H9 (cell line): ENCODE data around the gene IL1RAPL1. TPM values are rescaled to one million over a fixed set of nuclear protein-coding genes. Genes with fewer than 3 reads are reported as not detected.

Experiments used
- DNase-seq: peaks from one replicate; pipeline ENCODE4 v3.0.0-alpha.2; 2017
- H2AFZ ChIP-seq: one replicate; pipeline ENCODE4 v1.6.1; 2013; ENCODE audit warnings: mild to moderate bottlenecking, low read length, control low read depth, moderate library complexity
- H2AK5ac ChIP-seq: 2 replicates; pipeline ENCODE4 v1.6.1; 2013; ENCODE audit warnings: low read length, control low read depth, mixed read lengths; ENCODE audit not compliant: insufficient read length
- H2BK120ac ChIP-seq: one replicate; pipeline ENCODE4 v1.6.1; 2013; ENCODE audit warnings: low read depth, mild to moderate bottlenecking, low read length, control low read depth, inconsistent platforms; ENCODE audit not compliant: poor library complexity, severe bottlenecking
- H2BK12ac ChIP-seq: 2 replicates; pipeline ENCODE4 v1.6.1; 2013; ENCODE audit warnings: low read length, control low read depth, mixed read lengths, low read depth; ENCODE audit not compliant: insufficient read length
- H2BK15ac ChIP-seq: 2 replicates; pipeline ENCODE4 v1.6.1; 2013; ENCODE audit warnings: low read depth, low read length, control low read depth
- H2BK20ac ChIP-seq: one replicate; pipeline ENCODE4 v1.6.1; 2013; ENCODE audit warnings: low read depth, mild to moderate bottlenecking, low read length, control low read depth, inconsistent platforms; ENCODE audit not compliant: poor library complexity, severe bottlenecking
- H2BK5ac ChIP-seq: 2 replicates; pipeline ENCODE4 v1.6.1; 2013; ENCODE audit warnings: low read length, control low read depth, mixed read lengths; ENCODE audit not compliant: insufficient read length
- H3K14ac ChIP-seq: 2 replicates; pipeline ENCODE4 v1.6.1; 2013; ENCODE audit warnings: low read length, control low read depth; ENCODE audit not compliant: insufficient read depth
- H3K18ac ChIP-seq: 2 replicates; pipeline ENCODE4 v1.6.1; 2013; ENCODE audit warnings: low read depth, mild to moderate bottlenecking, mixed read lengths, low read length, control low read depth; ENCODE audit not compliant: insufficient read length
- H3K23ac ChIP-seq: 2 replicates; pipeline ENCODE4 v1.6.1; 2013; ENCODE audit warnings: low read length, control low read depth, mixed read lengths, low read depth; ENCODE audit not compliant: insufficient read length
- H3K23me2 ChIP-seq: 2 replicates; pipeline ENCODE4 v1.6.1; 2013; ENCODE audit warnings: low read depth, mild to moderate bottlenecking, mixed read lengths, low read length, control low read depth; ENCODE audit not compliant: insufficient read length, poor library complexity, severe bottlenecking
- H3K27ac ChIP-seq: 2 replicates; pipeline ENCODE4 v1.5.1; 2013; ENCODE audit warnings: low read length, control low read depth, mixed read lengths, low read depth; ENCODE audit not compliant: insufficient read length
- H3K27me3 ChIP-seq: 2 replicates; pipeline ENCODE4 v1.6.1; 2013; ENCODE audit warnings: low read length, control low read depth, inconsistent platforms; ENCODE audit not compliant: insufficient read depth
- H3K4ac ChIP-seq: 2 replicates; pipeline ENCODE4 v1.6.1; 2013; ENCODE audit warnings: low read depth, mild to moderate bottlenecking, control low read depth, inconsistent platforms, low read length, moderate library complexity
- H3K4me1 ChIP-seq: 2 replicates; pipeline ENCODE4 v1.6.1; 2013; ENCODE audit warnings: low read length, control low read depth, inconsistent platforms; ENCODE audit not compliant: insufficient read depth
- H3K4me2 ChIP-seq: 2 replicates; pipeline ENCODE4 v1.6.1; 2013; ENCODE audit warnings: low read length, control low read depth, mixed read lengths; ENCODE audit not compliant: insufficient read length, insufficient read depth
- H3K56ac ChIP-seq: 2 replicates; pipeline ENCODE4 v1.6.1; 2013; ENCODE audit warnings: low read depth, mild to moderate bottlenecking, mixed read lengths, low read length, control low read depth; ENCODE audit not compliant: insufficient read length
- H3K79me1 ChIP-seq: 2 replicates; pipeline ENCODE4 v1.6.1; 2013; ENCODE audit warnings: low read depth, mild to moderate bottlenecking, moderate library complexity, low read length, control low read depth, inconsistent platforms; ENCODE audit not compliant: insufficient read depth, poor library complexity, severe bottlenecking
- H3K79me2 ChIP-seq: 2 replicates; pipeline ENCODE4 v1.6.1; 2013; ENCODE audit warnings: low read length, control low read depth, inconsistent platforms; ENCODE audit not compliant: insufficient read depth
- H3K9ac ChIP-seq: 2 replicates; pipeline ENCODE4 v1.6.1; 2013; ENCODE audit warnings: low read length, control low read depth, mixed read lengths; ENCODE audit not compliant: insufficient read length; ENCODE audit errors: extremely low read depth
- H3K9me3 ChIP-seq: one replicate; pipeline ENCODE4 v1.6.1; 2013; ENCODE audit warnings: low read depth, low read length, inconsistent platforms; ENCODE audit not compliant: control insufficient read depth
- H3T11ph ChIP-seq: one replicate; pipeline ENCODE4 v1.6.1; 2013; ENCODE audit warnings: mild to moderate bottlenecking, low read length, control low read depth, inconsistent platforms
- H4K20me1 ChIP-seq: one replicate; pipeline ENCODE4 v1.6.1; 2013; ENCODE audit not compliant: control insufficient read depth, insufficient read length, insufficient read depth
- H4K5ac ChIP-seq: 2 replicates; pipeline ENCODE4 v1.6.1; 2013; ENCODE audit warnings: low read depth, mild to moderate bottlenecking, mixed read lengths, low read length, control low read depth; ENCODE audit not compliant: insufficient read length
- H4K8ac ChIP-seq: replicated peaks from 2 replicates; pipeline ENCODE4 v1.6.1; 2013; ENCODE audit warnings: low read length, control low read depth, mixed read lengths, low read depth; ENCODE audit not compliant: insufficient read length
- H4K91ac ChIP-seq: 2 replicates; pipeline ENCODE4 v1.6.1; 2013; ENCODE audit warnings: low read depth, mild to moderate bottlenecking, moderate library complexity, mixed read lengths, low read length, control low read depth; ENCODE audit not compliant: insufficient read length
- H3K27ac Mint-ChIP-seq, 3 experiments: 2 replicates in 2 of 3; 3 replicates in 1 of 3; pipeline ENCODE4 v1.8.0; 2020 to 2021; ENCODE audit warnings: mixed read lengths in 3 of 3, mild to moderate bottlenecking in 1 of 3, moderate library complexity in 1 of 3
- H3K27me3 Mint-ChIP-seq: 2 replicates; pipeline ENCODE4 v1.8.0; 2021; ENCODE audit warnings: low read depth, mild to moderate bottlenecking, moderate library complexity, mixed read lengths
- H3K36me3 Mint-ChIP-seq, 3 experiments: 2 replicates in 2 of 3; 3 replicates in 1 of 3; pipeline ENCODE4 v1.8.0; 2020 to 2021; ENCODE audit warnings: low read depth in 3 of 3, mixed read lengths in 3 of 3; ENCODE audit not compliant: insufficient read depth in 1 of 3
- H3K4me1 Mint-ChIP-seq, 2 experiments: 2 replicates each; pipeline ENCODE4 v1.8.0; 2020; ENCODE audit warnings: mixed read lengths in 2 of 2
- H3K4me3 Mint-ChIP-seq, 2 experiments: 2 replicates in 1 of 2; 3 replicates in 1 of 2; pipeline ENCODE4 v1.8.0; 2020 to 2021; ENCODE audit warnings: mild to moderate bottlenecking in 2 of 2, mixed read lengths in 2 of 2, moderate library complexity in 1 of 2
- H3K9me3 Mint-ChIP-seq, 2 experiments: 2 replicates in 1 of 2; 3 replicates in 1 of 2; pipeline ENCODE4 v1.8.0; 2020; ENCODE audit warnings: mild to moderate bottlenecking in 2 of 2, mixed read lengths in 2 of 2, moderate library complexity in 1 of 2
- CTCF ChIP-seq: fragments of 200-600 bp; sonication (generic); conservative IDR thresholded peaks from 3 replicates; pipeline ENCODE4 v1.8.0; 2021; ENCODE audit warnings: antibody characterized with exemption, mild to moderate bottlenecking
- WGBS: extraction: QIAGEN DNeasy Blood & Tissue Kit; methylation state at CpG from one replicate; pipeline ENCODE4 v1.1.7; 2013; ENCODE audit warnings: missing lambda C conversion rate, low lambda C conversion rate, mixed read lengths; ENCODE audit not compliant: insufficient read length; ENCODE audit errors: extremely low coverage; 5-methylcytosine and 5-hydroxymethylcytosine counted together
- total RNA-seq: library from RNA; stranded (reverse); gene quantifications from 2 replicates; pipeline ENCODE4 v1.2.1, GENCODE V29; 2021

IL1RAPL1 gene
- total RNA-seq, 1 experiment from 2014 or later: 0.31 TPM

GRCh38 chrX:29455702-29456101 is 868.5 kb downstream of the IL1RAPL1 start:
- H4K20me1 ChIP-seq: no peaks in the 10 kb centered on the region
- H4K8ac ChIP-seq: no peak overlapping the region

More at GRCh38 chrX:29455702-29456101, 868.5 kb downstream of the IL1RAPL1 start:
- Histone ChIP-seq H3K4me1 (no peaks in the 10 kb centered on the region), H4K91ac (no peak overlapping the region), H3K23me2 (no peaks in the 10 kb centered on the region), H2BK120ac (no peak overlapping the region), H2BK20ac (no peak overlapping the region), H3K18ac (no peak overlapping the region), H3K79me2 (no peaks in the 10 kb centered on the region), H3K14ac (no peak overlapping the region), H3K23ac (no peak overlapping the region), H2BK15ac (no peak overlapping the region), H3K27ac (no peak overlapping the region), H3K4ac (no peak overlapping the region), H3K9me3 (no peaks in the 10 kb centered on the region), H4K5ac (no peak overlapping the region), H3K4me2 (no peak overlapping the region), H3K9ac (no peak overlapping the region), H3T11ph (no peak overlapping the region), H3K56ac (no peak overlapping the region), H2BK12ac (no peak overlapping the region), H2AK5ac (no peak overlapping the region), H2BK5ac (no peak overlapping the region), H2AFZ (no peak overlapping the region), H3K27me3 (no peaks in the 10 kb centered on the region), H3K79me1 (no peaks in the 10 kb centered on the region)
- no peak for TF ChIP-seq CTCF
- Mint-ChIP-seq H3K27ac (no peak overlapping the region), H3K27me3 (no peaks in the 10 kb centered on the region), H3K36me3 (no peaks in the 10 kb centered on the region; a peak in 1 of 7 replicates), H3K4me1 (no peaks in the 10 kb centered on the region), H3K4me3 (no peak overlapping the region), H3K9me3 (peaks cover 0 to 46% of the 10 kb centered on the region in 2 experiments; a peak in 4 of 5 replicates)
- WGBS: no CpG with 5 or more reads among the region's 3 CpGs
- DNase-seq: no peak
